PFSK-1 (cell line): ENCODE measurements around the gene PLD5.

Experiments
- FOXP2 ChIP-seq: optimal IDR thresholded peaks from 2 replicates; pipeline ENCODE3; 2011; ENCODE audit warnings: borderline replicate concordance, control low read depth, inconsistent platforms; ENCODE audit not compliant: insufficient read depth; ENCODE audit errors: extremely low read length, extremely low read depth
- POLR2AphosphoS5 ChIP-seq: IDR thresholded peaks from 2 replicates; pipeline ENCODE4 v1.6.1; 2012; ENCODE audit warnings: low read depth, mild to moderate bottlenecking, control low read depth, low read length, moderate library complexity
- REST ChIP-seq, 2 experiments: IDR thresholded peaks; 2 replicates each; pipeline versions ENCODE4 v1.6.1 to v1.8.0; 2011 to 2012; ENCODE audit warnings: low read depth in 2 of 2, low read length in 2 of 2, control low read depth in 1 of 2, inconsistent platforms in 1 of 2, mild to moderate bottlenecking in 1 of 2, moderate library complexity in 1 of 2; ENCODE audit not compliant: insufficient read depth in 1 of 2
- SIN3A ChIP-seq: IDR thresholded peaks from 2 replicates; pipeline ENCODE4 v1.6.1; 2012; ENCODE audit warnings: mild to moderate bottlenecking, low read length, moderate library complexity, borderline replicate concordance; ENCODE audit not compliant: insufficient read depth
- TAF1 ChIP-seq: IDR thresholded peaks from 2 replicates; pipeline ENCODE4 v1.6.1; 2012; ENCODE audit warnings: low read length, control low read depth, borderline replicate concordance; ENCODE audit not compliant: insufficient read depth

The PLD5 gene

GRCh38 chr1:242556276-242556675 is 31.8 kb upstream of the PLD5 start:
- TF ChIP-seq POLR2AphosphoS5 (no peak), TAF1 (no peak), REST (IDR thresholded peaks at IDR 0.05; ENCODE audit: insufficient read depth in 1 of 2, low read depth in 2 of 2, low read length in 2 of 2) (no peak)

- TF ChIP-seq FOXP2 (no peak), TAF1 (no peak), SIN3A (no peak), POLR2AphosphoS5 (no peak), REST (IDR thresholded peaks at IDR 0.05; ENCODE audit: insufficient read depth in 1 of 2, low read depth in 2 of 2, low read length in 2 of 2) (no peak)
Measured at GRCh38 chr1:242554577-242554976, 30.1 kb upstream of the PLD5 start.

- TF ChIP-seq FOXP2 (no peak), REST (IDR thresholded peaks at IDR 0.05; ENCODE audit: insufficient read depth in 1 of 2, low read depth in 2 of 2, low read length in 2 of 2) (no peak), TAF1 (no peak), POLR2AphosphoS5 (no peak), SIN3A (no peak)
Measured at GRCh38 chr1:242546849-242547729, 22.6 kb upstream of the PLD5 start.

- TF ChIP-seq POLR2AphosphoS5 = no peak
- TF ChIP-seq SIN3A = no peak
- TF ChIP-seq REST (IDR thresholded peaks at IDR 0.05; ENCODE audit: insufficient read depth in 1 of 2, low read depth in 2 of 2, low read length in 2 of 2) = no peak
- TF ChIP-seq FOXP2 = no peak
- no peak for TF ChIP-seq TAF1
Measured at GRCh38 chr1:242546441-242546840, 21.9 kb upstream of the PLD5 start.

- no peak for TF ChIP-seq REST (IDR thresholded peaks at IDR 0.05; ENCODE audit: insufficient read depth in 1 of 2, low read depth in 2 of 2, low read length in 2 of 2)
- TF ChIP-seq SIN3A = no peak
- TF ChIP-seq POLR2AphosphoS5 = no peak
Measured at GRCh38 chr1:242544071-242544470, 19.6 kb upstream of the PLD5 start.
